Measurements from ENCODE around the gene SKAP2. TPM values are rescaled to one million over a fixed set of nuclear protein-coding genes. Genes with fewer than 3 reads are reported as not detected.
A peak's percentile ranks its signal among the peaks of the same experiment; 100 is the strongest.

Gene SKAP2
- total and polyA plus RNA-seq, 2 donors (not counting 1 experiment from before 2014, with no cell fraction given): 17.5 to 25.9 TPM

DNA sequence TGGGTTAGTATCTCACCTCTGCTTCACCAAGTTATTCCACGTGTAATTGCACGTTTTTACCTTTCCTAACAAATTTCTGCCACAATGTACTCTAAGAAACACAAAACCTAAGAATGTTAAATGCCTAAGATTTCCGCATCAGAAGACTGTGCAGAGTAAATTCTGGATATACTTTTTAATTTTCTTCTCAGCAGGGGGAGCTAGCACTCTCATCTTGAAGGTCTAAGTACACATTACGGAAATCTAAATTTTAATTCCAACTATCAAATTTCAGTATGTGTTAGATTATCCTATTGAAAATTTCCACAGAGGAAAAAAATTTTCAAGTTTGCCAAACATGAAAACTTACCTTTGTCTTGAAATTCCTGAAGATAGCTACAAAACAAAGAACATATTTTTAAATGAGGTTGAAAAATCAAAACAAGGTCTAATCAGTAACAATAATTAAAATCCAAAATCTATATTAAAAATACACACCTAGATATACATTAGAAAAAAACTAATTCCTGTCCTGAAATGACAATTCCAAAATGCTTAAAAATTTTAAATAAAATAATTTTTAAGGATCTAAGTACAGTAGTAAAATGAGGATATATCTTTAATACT is 10.5 kb downstream of the SKAP2 start:
- Histone ChIP-seq H3K4me2 (ENCODE audit: extremely low read depth, insufficient read depth, low read length) (no peak overlapping the region), H3K9ac (ENCODE audit: insufficient read depth, low read length) (no peak overlapping the region), H3K27me3 (ENCODE audit: control insufficient read depth, insufficient read depth, low read length) (no peaks in the 10 kb centered on the region), H3K9me3 (ENCODE audit: control insufficient read depth, insufficient read depth, low read depth, low read length) (no peaks in the 10 kb centered on the region), H3K27ac (ENCODE audit: insufficient read depth, low read length) (no peak overlapping the region), H3K79me2 (ENCODE audit: control insufficient read depth, insufficient read depth, low read length) (peaks cover 34% of the 10 kb centered on the region), H3K36me3 (ENCODE audit: control insufficient read depth, insufficient read depth, low read length) (no peaks in the 10 kb centered on the region), H3K4me1 (ENCODE audit: control insufficient read depth, extremely low read depth, insufficient read depth, low read length) (peaks cover 8% of the 10 kb centered on the region), H3K4me3 (replicated peaks in 1 of 4; ENCODE audit: control extremely low read depth in 1 of 4, insufficient read depth in 1 of 4, low read depth in 3 of 4, low read length in 4 of 4) (no peak overlapping the region), H2AFZ (ENCODE audit: low read length) (no peak overlapping the region), H4K20me1 (ENCODE audit: control insufficient read depth, extremely low read depth, insufficient read depth, low read length) (no peaks in the 10 kb centered on the region)
- DNase-seq (ENCODE audit: low read depth in 2 of 2): peak; percentile 51 to 87
- TF ChIP-seq EZH2 (IDR thresholded peaks at IDR 0.05; ENCODE audit: low read length, missing control alignments): no peak
- TF ChIP-seq, protein P1, sequence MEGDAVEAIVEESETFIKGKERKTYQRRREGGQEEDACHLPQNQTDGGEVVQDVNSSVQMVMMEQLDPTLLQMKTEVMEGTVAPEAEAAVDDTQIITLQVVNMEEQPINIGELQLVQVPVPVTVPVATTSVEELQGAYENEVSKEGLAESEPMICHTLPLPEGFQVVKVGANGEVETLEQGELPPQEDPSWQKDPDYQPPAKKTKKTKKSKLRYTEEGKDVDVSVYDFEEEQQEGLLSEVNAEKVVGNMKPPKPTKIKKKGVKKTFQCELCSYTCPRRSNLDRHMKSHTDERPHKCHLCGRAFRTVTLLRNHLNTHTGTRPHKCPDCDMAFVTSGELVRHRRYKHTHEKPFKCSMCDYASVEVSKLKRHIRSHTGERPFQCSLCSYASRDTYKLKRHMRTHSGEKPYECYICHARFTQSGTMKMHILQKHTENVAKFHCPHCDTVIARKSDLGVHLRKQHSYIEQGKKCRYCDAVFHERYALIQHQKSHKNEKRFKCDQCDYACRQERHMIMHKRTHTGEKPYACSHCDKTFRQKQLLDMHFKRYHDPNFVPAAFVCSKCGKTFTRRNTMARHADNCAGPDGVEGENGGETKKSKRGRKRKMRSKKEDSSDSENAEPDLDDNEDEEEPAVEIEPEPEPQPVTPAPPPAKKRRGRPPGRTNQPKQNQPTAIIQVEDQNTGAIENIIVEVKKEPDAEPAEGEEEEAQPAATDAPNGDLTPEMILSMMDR (conservative IDR thresholded peaks at IDR 0.05 in 1 of 2, IDR thresholded peaks at IDR 0.05 in 1 of 2; ENCODE audit: low read depth in 1 of 2, low read length in 2 of 2): peak; percentile 54 to 56

DNA sequence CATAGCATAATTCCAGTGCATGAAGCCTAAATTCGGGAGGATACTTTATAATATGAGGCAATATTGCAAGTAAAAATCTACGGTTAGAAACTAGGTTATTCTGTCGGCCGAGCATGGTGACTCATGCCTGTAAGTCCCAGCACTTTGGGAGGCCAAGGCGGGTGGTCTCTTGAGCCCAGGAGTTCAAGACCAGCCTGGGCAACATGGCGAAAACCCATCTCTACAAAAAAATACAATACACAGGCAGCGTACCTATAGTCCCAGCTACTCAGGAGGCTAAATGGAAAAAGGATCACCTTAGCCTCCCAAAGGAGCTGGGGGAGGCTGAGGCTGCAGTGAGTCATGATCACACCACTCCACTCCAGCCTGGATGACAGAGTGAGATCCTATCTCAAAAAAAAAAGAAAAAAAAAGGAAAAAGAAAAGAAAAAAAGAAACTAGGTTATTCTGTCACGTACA is 14.2 kb downstream of the SKAP2 start:
- peaks cover 2% of the 10 kb centered on the region for H3K4me1 ChIP-seq (ENCODE audit: control insufficient read depth, extremely low read depth, insufficient read depth, low read length)
- H3K36me3 ChIP-seq (ENCODE audit: control insufficient read depth, insufficient read depth, low read length): no peaks in the 10 kb centered on the region
- peaks cover 10% of the 10 kb centered on the region for H3K79me2 ChIP-seq (ENCODE audit: control insufficient read depth, insufficient read depth, low read length)
- H2AFZ ChIP-seq (ENCODE audit: low read length): no peak overlapping the region
- DNase-seq (ENCODE audit: low read depth in 2 of 2): peak in 1 of 2 donors; percentile 32
- H3K9ac ChIP-seq (ENCODE audit: insufficient read depth, low read length): no peak overlapping the region
- H3K4me3 ChIP-seq (replicated peaks in 1 of 4; ENCODE audit: control extremely low read depth in 1 of 4, insufficient read depth in 1 of 4, low read depth in 3 of 4, low read length in 4 of 4): no peak overlapping the region
- no peak overlapping the region for H3K27ac ChIP-seq (ENCODE audit: insufficient read depth, low read length)
- no peak overlapping the region for H3K4me2 ChIP-seq (ENCODE audit: extremely low read depth, insufficient read depth, low read length)
- H3K27me3 ChIP-seq (ENCODE audit: control insufficient read depth, insufficient read depth, low read length): no peaks in the 10 kb centered on the region
- TF ChIP-seq, protein P1 (conservative IDR thresholded peaks at IDR 0.05 in 1 of 2, IDR thresholded peaks at IDR 0.05 in 1 of 2; ENCODE audit: low read depth in 1 of 2, low read length in 2 of 2): no peak
- TF ChIP-seq EZH2 (IDR thresholded peaks at IDR 0.05; ENCODE audit: low read length, missing control alignments): no peak
- H3K9me3 ChIP-seq (ENCODE audit: control insufficient read depth, insufficient read depth, low read depth, low read length): no peaks in the 10 kb centered on the region
- no peaks in the 10 kb centered on the region for H4K20me1 ChIP-seq (ENCODE audit: control insufficient read depth, extremely low read depth, insufficient read depth, low read length)

DNA sequence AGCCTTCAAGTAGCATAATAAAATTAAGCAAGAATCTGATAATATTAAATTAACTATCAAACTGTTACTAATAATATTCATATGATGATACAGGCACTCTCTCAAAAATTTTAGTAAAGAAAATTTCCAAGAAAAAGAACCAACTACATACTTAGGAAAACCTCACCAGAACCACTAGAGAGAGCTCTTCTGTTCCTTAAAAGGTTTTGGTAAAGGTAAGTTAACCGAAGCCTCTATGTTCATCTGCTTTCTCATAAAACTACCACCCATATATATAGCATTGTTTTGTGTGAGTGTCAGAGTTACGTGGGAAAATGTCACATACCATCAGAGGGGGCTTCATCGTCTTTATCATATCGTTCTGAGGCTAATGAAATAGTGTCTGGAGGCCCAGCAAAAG is 20.7 kb downstream of the SKAP2 start:
- Histone ChIP-seq H3K79me2 (ENCODE audit: control insufficient read depth, insufficient read depth, low read length) (no peaks in the 10 kb centered on the region), H3K4me2 (ENCODE audit: extremely low read depth, insufficient read depth, low read length) (no peak overlapping the region), H3K4me1 (ENCODE audit: control insufficient read depth, extremely low read depth, insufficient read depth, low read length) (no peaks in the 10 kb centered on the region), H4K20me1 (ENCODE audit: control insufficient read depth, extremely low read depth, insufficient read depth, low read length) (no peaks in the 10 kb centered on the region), H3K9ac (ENCODE audit: insufficient read depth, low read length) (no peak overlapping the region), H3K27ac (ENCODE audit: insufficient read depth, low read length) (no peak overlapping the region), H3K9me3 (ENCODE audit: control insufficient read depth, insufficient read depth, low read depth, low read length) (no peaks in the 10 kb centered on the region), H3K27me3 (ENCODE audit: control insufficient read depth, insufficient read depth, low read length) (no peaks in the 10 kb centered on the region), H3K4me3 (replicated peaks in 1 of 4; ENCODE audit: control extremely low read depth in 1 of 4, insufficient read depth in 1 of 4, low read depth in 3 of 4, low read length in 4 of 4) (no peak overlapping the region), H2AFZ (ENCODE audit: low read length) (no peak overlapping the region), H3K36me3 (ENCODE audit: control insufficient read depth, insufficient read depth, low read length) (no peaks in the 10 kb centered on the region)
- TF ChIP-seq, protein P1 (conservative IDR thresholded peaks at IDR 0.05 in 1 of 2, IDR thresholded peaks at IDR 0.05 in 1 of 2; ENCODE audit: low read depth in 1 of 2, low read length in 2 of 2): peak in 1 of 2 donors; percentile 40
- TF ChIP-seq EZH2 (IDR thresholded peaks at IDR 0.05; ENCODE audit: low read length, missing control alignments): no peak
- peak; percentile 13 to 61 for DNase-seq (ENCODE audit: low read depth in 2 of 2)

Measured in fibroblast of lung (primary cell).